IMR-90 (cell line): ENCODE measurements around the gene SCYGR7. TPM values are rescaled to one million over a fixed set of nuclear protein-coding genes. Genes with fewer than 3 reads are reported as not detected.

Source experiments
- ATAC-seq: fragments of 200-7000 bp; cut with Tn5 transposase; 2 replicates; pipeline ENCODE4 v1.9.1; 2020; ENCODE audit warnings: low read depth, mild to moderate bottlenecking, moderate library complexity
- BruUV-seq: library from RNA; stranded (reverse); fragments of 400-500 nt; replicated peaks from 2 replicates; lab custom pipeline; 2021; lab: Mats Ljungman, UMichigan
- CTCF ChIA-PET: fragments of 300-600 bp; formaldehyde crosslinking; extraction: SDS; loops from one replicate; lab custom pipeline; 2021; ENCODE audit warnings: antibody characterized with exemption; lab: Yijun Ruan, JAX
- POLR2A ChIA-PET: fragments of 300-600 bp; sonication (Branson Sonifier 250); formaldehyde crosslinking; loops from one replicate; lab custom pipeline; 2022; ENCODE audit warnings: antibody characterized with exemption; ENCODE audit not compliant: unreplicated experiment; lab: Charles Lee
- DNase-seq: peaks from one replicate; pipeline ENCODE4 v3.0.0; 2013
- H2AFZ ChIP-seq: replicated peaks from 2 replicates; pipeline ENCODE3; 2013; ENCODE audit warnings: low read length, mild to moderate bottlenecking; ENCODE audit not compliant: poor library complexity
- H2AK5ac ChIP-seq: 2 replicates; pipeline ENCODE4 v1.6.1; 2013; ENCODE audit warnings: low read depth, low read length, inconsistent platforms
- H2AK9ac ChIP-seq: replicated peaks from 2 replicates; pipeline ENCODE3; 2013; ENCODE audit warnings: mild to moderate bottlenecking, low read depth, low read length, moderate library complexity; ENCODE audit not compliant: poor library complexity
- H2BK120ac ChIP-seq: 2 replicates; pipeline ENCODE4 v1.6.1; 2013; ENCODE audit warnings: low read depth, low read length, inconsistent platforms
- H2BK15ac ChIP-seq: 3 replicates; pipeline ENCODE4 v1.6.1; 2013; ENCODE audit warnings: low read depth, low read length, inconsistent platforms
- H2BK20ac ChIP-seq: 2 replicates; pipeline ENCODE4 v1.6.1; 2013; ENCODE audit warnings: low read depth, mild to moderate bottlenecking, inconsistent platforms, low read length, moderate library complexity
- H2BK5ac ChIP-seq: 2 replicates; pipeline ENCODE4 v1.6.1; 2013; ENCODE audit warnings: mild to moderate bottlenecking, low read depth, low read length, inconsistent platforms; ENCODE audit not compliant: poor library complexity, severe bottlenecking
- H3K14ac ChIP-seq: replicated peaks from 2 replicates; pipeline ENCODE4 v1.6.1; 2013; ENCODE audit warnings: low read depth, low read length, inconsistent platforms
- H3K18ac ChIP-seq: 2 replicates; pipeline ENCODE4 v1.6.1; 2013; ENCODE audit warnings: low read depth, low read length, control low read depth
- H3K23ac ChIP-seq: 2 replicates; pipeline ENCODE4 v1.6.1; 2013; ENCODE audit warnings: low read depth, low read length, inconsistent platforms
- H3K27ac ChIP-seq: 2 replicates; pipeline ENCODE4 v1.5.1; 2013; ENCODE audit warnings: mild to moderate bottlenecking, control low read depth, low read length; ENCODE audit not compliant: insufficient read depth
- H3K27me3 ChIP-seq: 2 replicates; pipeline ENCODE4 v1.6.1; 2013; ENCODE audit warnings: low read length; ENCODE audit not compliant: control insufficient read depth, insufficient read depth
- H3K36me3 ChIP-seq: 2 replicates; pipeline ENCODE4 v1.6.1; 2013; ENCODE audit warnings: low read length, mixed read lengths; ENCODE audit not compliant: control insufficient read depth, insufficient read depth
- H3K4ac ChIP-seq: 2 replicates; pipeline ENCODE4 v1.6.1; 2013; ENCODE audit warnings: low read depth, low read length, inconsistent platforms
- H3K4me1 ChIP-seq: 2 replicates; pipeline ENCODE4 v1.6.1; 2013; ENCODE audit warnings: low read length, mixed read lengths; ENCODE audit not compliant: control insufficient read depth, insufficient read depth
- H3K4me2 ChIP-seq: 2 replicates; pipeline ENCODE4 v1.6.1; 2013; ENCODE audit warnings: low read depth, mild to moderate bottlenecking, control low read depth, low read length, moderate library complexity
- H3K4me3 ChIP-seq: 2 replicates; pipeline ENCODE4 v1.5.1; 2013; ENCODE audit warnings: low read depth, mild to moderate bottlenecking, control low read depth, low read length, moderate library complexity; ENCODE audit not compliant: insufficient read depth
- H3K56ac ChIP-seq: 2 replicates; pipeline ENCODE4 v1.6.1; 2013; ENCODE audit warnings: low read length, inconsistent platforms; ENCODE audit not compliant: insufficient read depth; ENCODE audit errors: extremely low read depth
- H3K79me1 ChIP-seq, 2 experiments: 2 replicates each; pipeline ENCODE4 v1.6.1; 2013; ENCODE audit warnings: low read length in 2 of 2, inconsistent platforms in 1 of 2, low read depth in 1 of 2
- H3K9ac ChIP-seq: 2 replicates; pipeline ENCODE4 v1.6.1; 2013; ENCODE audit warnings: low read depth, low read length, control low read depth
- H3K9me1 ChIP-seq: 2 replicates; pipeline ENCODE4 v1.6.1; 2013; ENCODE audit warnings: low read length, inconsistent platforms; ENCODE audit not compliant: insufficient read depth
- H3K9me3 ChIP-seq: 2 replicates; pipeline ENCODE4 v1.6.1; 2013; ENCODE audit warnings: low read length; ENCODE audit not compliant: control insufficient read depth, insufficient read depth
- H4K20me1 ChIP-seq: 2 replicates; pipeline ENCODE4 v1.6.1; 2013; ENCODE audit warnings: low read length, inconsistent platforms; ENCODE audit not compliant: insufficient read depth
- H4K5ac ChIP-seq: 2 replicates; pipeline ENCODE4 v1.6.1; 2013; ENCODE audit warnings: mild to moderate bottlenecking, low read depth, low read length, control low read depth
- H4K8ac ChIP-seq, 2 experiments: 2 replicates each; pipeline ENCODE4 v1.6.1; 2013; ENCODE audit warnings: low read depth in 2 of 2, low read length in 2 of 2, control low read depth in 1 of 2, inconsistent platforms in 1 of 2
- H4K91ac ChIP-seq: 2 replicates; pipeline ENCODE4 v1.6.1; 2013; ENCODE audit warnings: low read depth, low read length, inconsistent platforms; ENCODE audit not compliant: insufficient read depth
- BHLHE40 ChIP-seq: fragments of 150-350 bp; IDR thresholded peaks from 2 replicates; pipeline ENCODE4 v1.6.1; 2016; ENCODE audit warnings: mild to moderate bottlenecking, low read depth, low read length
- CEBPB ChIP-seq: IDR thresholded peaks from 2 replicates; pipeline ENCODE4 v1.6.1; 2012; ENCODE audit warnings: low read depth, low read length, improper control_type of control experiment
- CHD1 ChIP-seq: IDR thresholded peaks from 2 replicates; pipeline ENCODE4 v1.6.1; 2012; ENCODE audit warnings: low read depth, low read length, improper control_type of control experiment
- CTCF ChIP-seq: conservative IDR thresholded peaks from 2 replicates; pipeline ENCODE4 v1.5.1; 2012; ENCODE audit warnings: mild to moderate bottlenecking, low read depth, low read length, improper control_type of control experiment
- ELK1 ChIP-seq: fragments of 150-350 bp; IDR thresholded peaks from 2 replicates; pipeline ENCODE4 v1.6.1; 2016; ENCODE audit warnings: low read depth, mild to moderate bottlenecking, low read length, moderate library complexity, borderline replicate concordance
- FOS ChIP-seq: fragments of 150-350 bp; IDR thresholded peaks from 2 replicates; pipeline ENCODE4 v1.6.1; 2016; ENCODE audit warnings: low read depth, low read length
- MAFK ChIP-seq: IDR thresholded peaks from 2 replicates; pipeline ENCODE4 v1.6.1; 2012; ENCODE audit warnings: low read depth, low read length, improper control_type of control experiment
- MAZ ChIP-seq: IDR thresholded peaks from 2 replicates; pipeline ENCODE4 v1.6.1; 2012; ENCODE audit warnings: low read depth, mild to moderate bottlenecking, low read length, improper control_type of control experiment, moderate library complexity, borderline replicate concordance
- MXI1 ChIP-seq: IDR thresholded peaks from 2 replicates; pipeline ENCODE4 v1.6.1; 2012; ENCODE audit warnings: low read depth, mild to moderate bottlenecking, low read length, moderate library complexity, borderline replicate concordance
- NFE2L2 ChIP-seq: fragments of 150-350 bp; IDR thresholded peaks from 2 replicates; pipeline ENCODE4 v1.6.1; 2016; ENCODE audit warnings: low read depth, mild to moderate bottlenecking, low read length
- POLR2A ChIP-seq: IDR thresholded peaks from 2 replicates; pipeline ENCODE4 v1.6.1; 2012; ENCODE audit warnings: mild to moderate bottlenecking, low read depth, low read length
- RAD21 ChIP-seq: IDR thresholded peaks from 2 replicates; pipeline ENCODE4 v1.6.1; 2012; ENCODE audit warnings: low read length, improper control_type of control experiment
- RCOR1 ChIP-seq: IDR thresholded peaks from 2 replicates; pipeline ENCODE4 v1.6.1; 2012; ENCODE audit warnings: mild to moderate bottlenecking, low read length, improper control_type of control experiment; ENCODE audit not compliant: insufficient replicate concordance
- RFX5 ChIP-seq: IDR thresholded peaks from 2 replicates; pipeline ENCODE4 v1.8.0; 2012; ENCODE audit warnings: low read depth, mild to moderate bottlenecking, low read length, moderate library complexity
- SMC3 ChIP-seq: fragments of 150-350 bp; IDR thresholded peaks from 2 replicates; pipeline ENCODE4 v1.6.1; 2016; ENCODE audit warnings: low read depth, mild to moderate bottlenecking, antibody characterized with exemption, low read length, moderate library complexity
- USF2 ChIP-seq: fragments of 150-350 bp; IDR thresholded peaks from 2 replicates; pipeline ENCODE4 v1.6.1; 2017; ENCODE audit warnings: mild to moderate bottlenecking, antibody characterized with exemption, low read length, low read depth
- WGBS, 2 experiments: methylation state at CpG; one replicate each; pipeline versions ENCODE4 v1.1.5 to v1.1.7; 2013; ENCODE audit warnings: missing lambda C conversion rate in 2 of 2; ENCODE audit not compliant: insufficient read length in 1 of 2; ENCODE audit errors: extremely low coverage in 2 of 2; 5-methylcytosine and 5-hydroxymethylcytosine counted together
- dilution Hi-C: fragments of 300-500 bp; cut with HindIII; formaldehyde crosslinking; loops from one replicate; pipeline ENCODE4 v1.14.3; 2018; ENCODE audit warnings: low sequenced_read_pairs; ENCODE audit not compliant: unreplicated experiment
- in situ Hi-C: fragments of 300-500 bp; cut with MboI; formaldehyde crosslinking; loops from 3 replicates; pipeline ENCODE4 v1.14.3; 2019; ENCODE audit warnings: low sequenced_read_pairs, inconsistent platforms, mixed read lengths
- intact Hi-C: fragments of 100-400 bp; cut with micrococcal nuclease; formaldehyde crosslinking; loops from 2 replicates; pipeline ENCODE4 v1.10.0; 2022
- polyA plus RNA-seq, 3 experiments: library from polyadenylated mRNA; depleted of rRNA; stranded (reverse); fragments of >200 nt; gene quantifications; 2 replicates each; pipeline ENCODE4 v1.2.3, GENCODE V29; 2012; ENCODE audit warnings: low replicate concordance in 1 of 3
- total RNA-seq: library from RNA; depleted of rRNA; stranded (reverse); fragments of >200 nt; gene quantifications from 2 replicates; pipeline ENCODE4 v1.2.3, GENCODE V29; 2012

SCYGR7 gene
- total and polyA plus RNA-seq, 2 of the 4 experiments (the other 2 are of a cell fraction), result not detected

- dilution Hi-C loops, result no loop called here
- WGBS, 2 experiments, result no CpG with 5 or more reads among the region's 3 CpGs
- no peak overlapping the region for H4K91ac ChIP-seq
- ATAC-seq, result peak; percentile 46
- intact Hi-C loops, result no loop called here
- in situ Hi-C loops, result no loop called here
- CTCF ChIA-PET, result interaction anchor here (0.5 kb wide), 1 partner anchor 143 kb away, joined by 3 read pairs; no protein-coding TSS in a partner anchor
- no peak overlapping the region for H3K4me2 ChIP-seq
- H4K20me1 ChIP-seq, result no peaks in the 10 kb centered on the region
- H2AK5ac ChIP-seq, result no peak overlapping the region
- POLR2A ChIA-PET, result no interaction called here
- H3K9me1 ChIP-seq, result no peaks in the 10 kb centered on the region
- no peak overlapping the region for H2AK9ac ChIP-seq
- BruUV-seq, result no TSS peak
- no peaks in the 10 kb centered on the region for H3K9me3 ChIP-seq
- no peak overlapping the region for H2BK5ac ChIP-seq
- no peak overlapping the region for H3K18ac ChIP-seq
- H3K9ac ChIP-seq, result no peak overlapping the region
- no peak overlapping the region for H3K4ac ChIP-seq
- DNase-seq, result peak; percentile 13
- H2BK20ac ChIP-seq, result no peak overlapping the region
- H3K27me3 ChIP-seq, result no peaks in the 10 kb centered on the region
- no peaks in the 10 kb centered on the region for H3K4me1 ChIP-seq
- no peak overlapping the region for H3K4me3 ChIP-seq
- no peak overlapping the region for H2BK15ac ChIP-seq
- TF ChIP-seq RFX5 (no peak), ELK1 (no peak), USF2 (no peak), CHD1 (no peak), CEBPB (no peak), BHLHE40 (no peak), SMC3 (no peak), RCOR1 (no peak), FOS (no peak), MXI1 (no peak), CTCF (no peak), POLR2A (no peak), MAZ (no peak), RAD21 (no peak), NFE2L2 (no peak), MAFK (no peak)
- no peak overlapping the region for H2AFZ ChIP-seq
- no peak overlapping the region for H3K27ac ChIP-seq
- H4K5ac ChIP-seq, result no peak overlapping the region
- no peak overlapping the region for H3K23ac ChIP-seq
- H4K8ac ChIP-seq, result no peak overlapping the region
- H3K56ac ChIP-seq, result no peak overlapping the region
- no peaks in the 10 kb centered on the region for H3K36me3 ChIP-seq
- H3K14ac ChIP-seq, result no peak overlapping the region
- H2BK120ac ChIP-seq, result no peak overlapping the region
- no peaks in the 10 kb centered on the region for H3K79me1 ChIP-seq
Observed at GRCh38 chr2:227703961-227704360, 24.2 kb upstream of the SCYGR7 start.
